GM11168 (cell line): ENCODE measurements around the gene ACTN4.

Source experiments
- in situ Hi-C: fragments of 300-500 bp; cut with MboI; formaldehyde crosslinking; loops from one replicate; pipeline ENCODE4 v1.12.0; 2022; ENCODE audit warnings: low sequenced_read_pairs; ENCODE audit not compliant: unreplicated experiment

The ACTN4 gene

DNA sequence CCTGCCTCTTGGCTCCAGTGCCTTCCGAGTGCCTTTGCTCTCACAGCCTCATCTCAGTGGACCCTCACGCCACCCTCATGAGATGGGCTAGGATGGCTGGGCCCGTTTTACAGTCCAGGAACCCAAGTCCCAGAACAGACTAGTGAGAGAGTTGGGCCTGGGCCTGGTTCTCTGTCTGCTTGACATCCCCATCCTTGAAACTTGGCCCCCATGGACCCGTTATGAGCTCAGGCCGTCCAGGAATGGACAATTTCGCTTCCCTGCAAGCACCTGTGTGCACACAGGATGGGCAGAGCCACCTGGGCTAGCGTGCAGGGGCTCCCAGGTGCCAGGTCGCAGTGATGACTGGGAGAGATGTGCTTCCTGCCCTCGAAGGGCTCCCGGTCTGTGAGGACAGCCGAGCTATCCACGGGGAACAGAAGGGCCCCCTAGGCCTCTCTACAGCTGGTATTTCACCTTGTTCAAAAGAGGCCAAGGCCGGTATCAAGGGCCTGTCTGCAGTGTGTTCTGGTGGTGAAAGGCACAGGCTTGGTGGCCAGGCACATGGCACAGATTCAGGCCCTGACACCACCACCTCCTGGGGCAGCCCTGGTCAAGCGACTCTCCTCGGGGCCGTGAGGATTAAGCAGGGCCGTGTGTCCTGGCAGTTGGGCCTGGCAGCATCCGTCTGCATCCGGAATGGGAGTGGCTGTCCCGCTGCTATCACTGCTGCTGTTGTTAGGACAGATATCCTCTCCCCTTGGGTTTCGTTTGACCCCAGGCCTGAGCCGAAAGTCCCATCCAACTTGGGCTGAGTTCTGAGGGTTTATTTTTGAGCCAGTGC, 58.0 kb downstream of the ACTN4 start:
- in situ Hi-C loops, result no loop called here

DNA sequence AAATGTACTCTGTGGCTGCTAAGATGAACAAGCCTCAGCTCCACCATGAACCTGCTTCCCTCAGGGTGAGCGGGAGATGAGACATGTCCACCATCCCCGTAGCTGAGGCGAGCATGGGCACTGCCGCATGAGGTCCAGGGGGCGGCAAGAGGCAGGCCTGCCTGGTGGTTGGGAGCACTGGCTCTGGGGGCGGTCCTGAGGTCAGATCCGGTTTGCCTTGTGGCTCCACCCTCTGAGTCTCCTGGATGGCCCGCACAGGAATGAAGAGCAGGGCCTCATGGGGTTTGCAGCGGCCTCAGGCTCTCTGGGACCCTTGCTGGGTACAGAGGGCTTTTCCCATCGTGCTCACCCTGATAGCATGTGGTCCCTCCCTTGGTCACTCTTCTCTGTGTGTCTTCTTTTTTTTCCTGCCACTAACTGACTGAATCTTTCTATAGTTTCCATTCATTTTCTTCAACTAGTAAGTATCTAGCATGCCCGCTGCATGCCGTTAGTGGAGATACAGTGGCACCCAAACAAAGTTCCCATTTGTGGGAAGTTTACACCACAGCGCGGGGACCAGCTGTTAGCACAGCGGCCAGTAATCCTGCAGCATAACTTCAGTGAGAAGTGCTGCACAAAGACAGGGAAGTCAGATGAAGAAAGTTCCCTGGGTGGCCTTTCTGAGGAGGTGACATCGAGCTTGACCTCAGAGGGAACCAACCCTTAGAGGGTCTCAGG, 59.5 kb downstream of the ACTN4 start:
- in situ Hi-C loops, result no loop called here

DNA sequence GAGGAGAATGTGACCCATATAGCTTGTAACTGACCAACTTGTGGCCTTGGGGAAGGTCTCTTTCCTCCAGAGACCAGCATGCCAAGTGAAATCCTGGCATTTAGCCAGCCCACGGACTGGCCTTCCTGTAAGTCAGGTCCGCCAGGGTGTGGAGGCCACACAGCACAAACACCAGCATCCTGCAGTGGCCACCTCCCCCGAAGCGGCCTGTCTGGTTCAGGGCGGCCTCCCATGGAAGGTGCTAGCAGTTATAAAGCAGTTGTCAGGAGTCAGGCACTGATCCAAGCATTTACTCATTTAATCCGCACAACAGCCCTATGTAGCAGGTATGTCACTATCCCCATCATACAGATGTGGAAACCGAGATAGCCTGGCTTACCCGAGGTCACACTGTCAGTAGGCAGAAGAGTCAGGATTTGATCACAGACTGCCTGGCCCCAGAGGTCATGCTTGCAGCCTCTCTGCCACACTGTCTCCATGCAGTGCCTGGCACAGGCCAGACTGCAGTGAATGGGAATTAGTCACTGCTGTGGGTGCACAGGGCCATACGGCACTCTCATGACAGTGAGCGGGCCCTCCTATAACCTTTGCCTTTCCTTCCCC, 60.2 kb downstream of the ACTN4 start:
- in situ Hi-C loops, result no loop called here

DNA sequence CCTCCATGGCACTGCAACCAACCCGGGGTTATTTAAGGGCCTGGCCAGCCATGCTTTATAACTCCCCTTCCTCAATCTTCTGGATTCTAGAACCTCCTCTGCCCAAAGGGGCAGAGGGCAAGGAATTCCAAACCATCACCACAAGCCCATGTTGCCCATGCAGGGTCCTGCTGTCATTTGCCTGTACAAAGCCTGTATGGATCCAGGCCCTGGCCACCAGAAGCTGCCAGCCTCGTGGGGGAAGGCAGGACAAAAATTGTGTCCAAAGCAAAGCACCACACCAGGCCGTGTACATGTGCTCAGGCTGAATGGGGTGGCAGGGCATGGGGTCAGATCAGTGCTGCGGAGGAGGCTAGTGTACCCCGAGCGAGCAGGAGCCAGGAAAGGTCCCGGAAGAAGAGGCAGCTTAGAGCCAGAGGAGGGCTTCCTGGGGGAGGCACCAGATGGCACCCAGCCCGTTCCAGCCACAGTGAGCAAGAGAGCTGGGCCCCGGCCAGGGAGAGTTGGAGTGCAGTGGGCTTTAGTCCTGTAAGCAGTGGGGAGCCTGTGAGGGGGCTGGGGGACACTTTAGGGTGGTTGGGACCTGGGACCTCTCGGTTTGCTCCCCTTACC, 61.1 kb downstream of the ACTN4 start:
- in situ Hi-C loops, result no loop called here

DNA sequence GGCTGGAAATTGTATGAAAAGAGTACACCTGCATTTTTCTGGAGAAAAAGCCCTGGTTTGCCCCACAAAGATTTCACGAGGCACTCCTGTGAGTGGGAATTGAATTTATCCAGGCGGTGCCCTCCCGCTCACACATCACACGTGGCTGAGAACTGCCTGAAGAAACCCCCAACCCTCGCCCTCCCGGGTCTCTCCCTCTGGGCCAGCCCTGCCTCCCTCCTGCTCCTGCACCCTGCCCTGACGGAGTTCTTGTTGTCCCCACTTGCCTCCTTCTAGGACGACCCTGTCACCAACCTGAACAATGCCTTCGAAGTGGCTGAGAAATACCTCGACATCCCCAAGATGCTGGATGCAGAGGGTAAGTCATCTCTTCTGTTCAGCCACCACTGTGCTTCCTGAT, 61.7 kb downstream of the ACTN4 start:
- in situ Hi-C loops, result no loop called here

DNA sequence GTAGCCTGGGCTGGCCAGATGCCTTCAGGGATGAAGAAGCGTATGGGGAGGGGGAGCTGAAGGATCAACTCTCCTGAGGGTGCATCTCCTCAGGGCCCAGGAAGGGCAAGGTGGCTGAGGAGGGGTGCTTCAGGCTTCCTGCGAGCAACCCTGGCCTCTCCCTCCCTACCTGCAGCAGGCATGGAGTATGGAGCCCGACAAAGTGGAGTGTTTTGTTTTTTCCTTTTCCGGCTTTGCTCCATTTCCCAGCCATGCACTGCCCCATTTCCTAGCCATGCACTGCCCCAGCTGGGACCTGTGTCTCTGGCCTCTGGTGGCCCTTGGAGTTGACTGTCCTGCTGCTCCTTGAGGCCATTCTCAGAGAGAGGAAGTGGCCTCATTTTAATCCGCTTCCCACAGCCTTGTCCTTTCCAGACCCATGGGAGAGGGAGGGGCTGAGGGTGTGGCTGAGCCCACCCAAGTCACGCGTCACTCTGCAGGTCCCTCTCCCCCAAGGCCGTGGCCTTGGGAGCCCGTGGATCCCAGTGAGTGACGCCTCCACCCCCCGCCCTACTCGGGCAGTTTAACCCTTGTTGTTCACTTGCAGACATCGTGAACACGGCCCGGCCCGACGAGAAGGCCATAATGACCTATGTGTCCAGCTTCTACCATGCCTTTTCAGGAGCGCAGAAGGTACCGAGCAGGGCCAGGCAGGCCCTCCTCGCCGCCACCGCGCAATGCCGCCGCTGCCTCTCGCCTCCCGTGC, 62.4 kb downstream of the ACTN4 start:
- in situ Hi-C loops, result no loop called here

DNA sequence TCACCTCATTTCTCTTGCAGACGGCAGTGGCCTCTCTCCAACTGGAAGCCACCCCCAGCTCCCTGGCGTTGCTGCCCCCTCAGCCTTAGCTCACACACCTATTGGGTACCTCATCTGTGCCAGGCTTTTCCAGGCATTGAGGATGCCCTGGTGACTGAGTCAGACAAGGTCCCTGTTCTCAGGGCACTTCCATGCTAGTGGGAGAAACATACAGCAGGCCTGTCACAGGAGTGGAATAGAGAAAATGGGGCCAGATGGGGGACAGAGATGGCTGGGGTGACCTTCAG, 62.9 kb downstream of the ACTN4 start:
- in situ Hi-C loops, result no loop called here

DNA sequence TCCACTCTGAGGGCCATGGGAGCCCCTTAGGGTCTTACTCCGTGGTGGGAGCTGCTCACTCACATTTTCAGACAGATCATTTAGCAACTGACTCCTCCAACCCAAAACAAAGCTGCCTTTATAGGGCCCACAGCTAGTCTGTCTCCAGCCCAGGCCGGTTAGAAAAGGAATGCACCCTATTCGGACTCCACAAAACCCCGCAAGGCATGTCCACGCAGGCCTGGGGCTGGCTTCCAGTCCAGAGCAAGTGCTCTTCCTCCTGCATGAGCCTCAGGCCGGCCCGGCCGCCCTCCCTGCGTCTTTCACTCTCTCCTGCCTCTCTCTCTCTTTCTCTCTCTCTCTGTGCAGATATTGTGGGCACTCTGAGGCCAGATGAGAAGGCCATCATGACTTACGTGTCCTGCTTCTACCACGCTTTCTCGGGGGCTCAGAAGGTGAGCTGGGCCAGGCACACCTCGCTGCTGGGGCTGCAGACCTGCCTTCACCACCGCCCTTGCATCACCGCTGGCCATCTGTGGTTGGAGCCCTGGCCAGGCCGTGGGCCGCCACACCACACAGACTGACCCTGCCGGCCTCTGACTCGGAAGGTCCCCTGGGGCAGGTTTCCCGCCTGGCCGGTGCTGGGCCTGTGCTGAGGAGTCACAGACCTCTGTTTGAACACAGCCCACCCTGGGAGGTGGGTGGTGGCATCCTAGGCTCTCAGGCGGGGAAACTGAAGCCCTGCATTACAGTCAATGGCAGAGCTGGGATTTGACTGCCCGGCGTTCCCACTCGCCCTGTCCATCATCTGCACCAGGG, 63.7 kb downstream of the ACTN4 start:
- in situ Hi-C loops, result no loop called here

DNA sequence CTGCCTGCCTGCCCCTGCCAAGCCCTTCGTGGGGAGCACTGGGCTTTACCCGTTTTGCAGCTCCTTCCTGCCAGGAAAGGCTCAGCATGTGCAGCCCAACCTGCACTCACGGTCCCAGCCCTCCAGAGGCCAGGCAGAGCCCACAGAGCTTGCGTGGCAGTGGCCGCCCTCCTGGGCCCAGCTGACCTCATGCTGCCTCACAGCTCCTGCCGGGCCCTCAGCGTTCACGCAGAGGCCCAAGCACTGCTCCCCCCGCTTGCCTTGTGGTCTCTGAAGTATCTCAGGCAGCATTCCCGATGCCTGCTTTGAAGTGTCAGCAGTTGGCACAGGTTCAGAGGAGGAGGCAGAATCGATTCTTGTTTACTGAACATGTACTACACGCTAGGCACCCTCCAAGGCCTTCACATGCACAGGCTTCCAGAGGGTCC, 64.3 kb downstream of the ACTN4 start:
- in situ Hi-C loops, result no loop called here

DNA sequence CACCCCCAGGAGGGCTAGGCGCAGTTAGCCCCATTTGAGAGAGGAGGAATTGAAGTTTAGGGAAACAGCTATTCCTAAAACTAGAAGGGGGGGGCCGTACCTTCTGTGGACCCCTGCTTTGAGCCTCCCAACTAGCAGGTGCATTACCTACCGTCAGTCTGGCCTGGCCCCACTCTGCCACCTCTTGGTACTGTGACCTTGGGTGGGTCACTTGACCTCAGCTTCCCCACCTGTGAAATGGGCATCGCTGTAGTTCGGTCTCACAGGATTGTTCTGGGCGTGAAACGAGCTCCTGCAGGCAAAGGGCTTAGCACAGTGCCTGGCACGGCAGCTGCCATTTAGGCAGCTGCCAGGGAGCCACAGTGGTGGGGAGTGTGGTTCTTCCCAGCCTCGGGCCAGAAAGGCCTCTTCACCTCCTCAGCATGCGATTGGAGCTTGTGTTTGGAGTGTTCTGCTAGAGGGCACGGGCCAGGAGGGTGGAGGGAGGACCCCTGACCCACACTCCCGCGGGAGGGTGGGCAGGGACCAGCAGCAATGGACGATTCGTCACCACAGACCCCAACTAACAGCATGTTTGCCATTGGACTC, 64.8 kb downstream of the ACTN4 start:
- in situ Hi-C loops, result no loop called here

DNA sequence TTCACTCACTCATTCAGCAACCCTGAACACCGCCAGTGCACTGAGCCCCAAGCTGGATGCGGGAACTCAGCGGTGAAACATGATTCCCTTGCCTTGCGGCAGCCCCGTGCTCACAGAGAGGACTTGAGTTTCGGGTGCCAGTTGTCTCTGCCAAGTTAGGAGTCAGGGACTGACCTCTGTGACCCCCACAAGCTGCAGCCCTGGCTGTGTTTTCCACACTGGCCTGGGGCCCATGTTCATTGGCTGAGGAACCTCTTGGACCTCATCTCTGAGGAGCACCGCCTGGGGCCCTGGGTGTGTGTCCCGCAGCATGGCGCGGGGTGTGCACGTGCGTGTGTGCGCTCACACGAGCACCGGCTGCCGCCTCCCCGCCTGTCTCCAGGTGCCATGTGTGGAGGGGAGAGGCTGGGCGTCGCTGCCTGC, 65.8 kb downstream of the ACTN4 start:
- in situ Hi-C loops, result no loop called here

DNA sequence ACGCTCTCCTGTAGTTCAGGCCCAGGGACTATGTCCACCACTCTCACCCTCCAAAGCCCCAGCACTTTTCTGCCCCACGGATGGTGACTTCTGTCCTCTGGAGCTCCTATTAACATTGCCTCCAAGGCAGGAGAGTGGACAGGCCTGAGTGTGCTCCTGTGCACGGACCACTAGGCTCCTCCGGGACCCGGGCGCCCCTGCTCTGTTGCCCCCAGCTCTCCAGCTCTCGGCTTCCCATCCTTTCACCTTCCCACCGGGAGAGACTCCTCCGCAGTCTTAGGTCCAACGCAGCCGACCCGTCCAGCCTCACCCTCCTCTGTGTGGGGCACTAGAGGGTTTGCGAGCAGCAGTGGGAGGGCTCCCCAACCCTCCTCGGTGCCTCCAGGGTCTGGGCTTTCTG, 66.4 kb downstream of the ACTN4 start:
- in situ Hi-C loops, result no loop called here

DNA sequence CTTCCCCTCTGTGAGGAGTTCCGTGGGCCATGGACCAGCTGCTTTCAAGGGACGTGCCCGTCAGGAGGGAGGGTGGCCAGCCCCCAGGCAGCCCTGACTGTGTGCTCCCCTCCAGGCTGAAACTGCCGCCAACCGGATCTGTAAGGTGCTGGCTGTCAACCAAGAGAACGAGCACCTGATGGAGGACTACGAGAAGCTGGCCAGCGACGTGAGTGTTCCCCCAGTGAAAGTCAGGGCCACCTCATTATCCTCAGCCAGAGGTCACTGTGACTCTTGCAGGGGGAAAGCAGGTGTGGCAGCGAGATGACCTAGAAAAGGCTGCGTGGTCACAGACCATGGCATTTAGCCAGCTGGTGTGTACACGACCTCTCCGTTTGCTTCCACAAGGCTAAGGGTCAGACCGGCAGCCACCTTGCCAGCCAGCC, 66.9 kb downstream of the ACTN4 start:
- in situ Hi-C loops, result no loop called here

DNA sequence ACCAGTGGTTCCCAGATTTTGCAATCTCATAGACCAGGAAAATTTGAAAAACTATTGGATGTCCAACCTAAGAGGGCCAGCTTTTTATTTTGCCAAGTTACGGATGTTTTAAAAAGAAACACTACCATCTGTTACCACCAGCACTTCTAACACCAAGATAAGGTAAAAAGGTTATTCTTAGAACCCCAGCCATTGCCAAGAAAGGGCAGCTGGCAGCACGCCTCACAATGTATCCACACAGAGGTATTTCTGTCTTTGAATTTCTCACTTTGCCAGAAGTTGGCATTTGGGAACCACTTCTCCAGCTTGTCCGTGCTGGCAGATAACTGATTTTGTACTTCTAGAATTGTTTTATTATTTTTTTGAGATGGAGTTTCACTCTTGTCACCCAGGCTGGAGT, 68.1 kb downstream of the ACTN4 start:
- in situ Hi-C loops, result no loop called here

DNA sequence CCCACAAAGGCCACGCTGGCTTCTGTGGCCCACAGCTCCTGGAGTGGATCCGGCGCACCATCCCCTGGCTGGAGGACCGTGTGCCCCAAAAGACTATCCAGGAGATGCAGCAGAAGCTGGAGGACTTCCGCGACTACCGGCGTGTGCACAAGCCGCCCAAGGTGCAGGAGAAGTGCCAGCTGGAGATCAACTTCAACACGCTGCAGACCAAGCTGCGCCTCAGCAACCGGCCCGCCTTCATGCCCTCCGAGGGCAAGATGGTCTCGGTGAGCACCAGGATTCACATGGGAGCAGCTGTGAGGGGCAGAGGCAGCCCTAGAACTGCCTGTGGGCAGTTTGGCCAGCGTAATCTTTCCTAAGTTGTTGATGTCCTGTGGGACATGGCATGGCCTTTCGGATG, 69.6 kb downstream of the ACTN4 start:
- in situ Hi-C loops, result no loop called here

DNA sequence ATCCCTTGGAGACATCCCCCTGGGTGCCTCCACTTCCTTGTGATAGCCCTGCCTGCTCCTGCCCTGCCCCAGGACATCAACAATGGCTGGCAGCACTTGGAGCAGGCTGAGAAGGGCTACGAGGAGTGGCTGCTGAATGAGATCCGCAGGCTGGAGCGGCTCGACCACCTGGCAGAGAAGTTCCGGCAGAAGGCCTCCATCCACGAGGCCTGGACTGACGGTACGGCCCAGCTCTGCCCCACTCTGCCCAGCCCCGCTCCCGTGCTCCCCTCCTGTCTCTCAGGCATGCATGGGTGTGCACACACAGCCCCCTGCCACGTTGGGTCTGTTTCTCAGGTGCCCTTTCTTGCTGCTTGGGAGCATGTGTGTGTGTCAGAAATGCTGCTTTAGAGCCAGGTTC, 70.4 kb downstream of the ACTN4 start:
- in situ Hi-C loops, result no loop called here

DNA sequence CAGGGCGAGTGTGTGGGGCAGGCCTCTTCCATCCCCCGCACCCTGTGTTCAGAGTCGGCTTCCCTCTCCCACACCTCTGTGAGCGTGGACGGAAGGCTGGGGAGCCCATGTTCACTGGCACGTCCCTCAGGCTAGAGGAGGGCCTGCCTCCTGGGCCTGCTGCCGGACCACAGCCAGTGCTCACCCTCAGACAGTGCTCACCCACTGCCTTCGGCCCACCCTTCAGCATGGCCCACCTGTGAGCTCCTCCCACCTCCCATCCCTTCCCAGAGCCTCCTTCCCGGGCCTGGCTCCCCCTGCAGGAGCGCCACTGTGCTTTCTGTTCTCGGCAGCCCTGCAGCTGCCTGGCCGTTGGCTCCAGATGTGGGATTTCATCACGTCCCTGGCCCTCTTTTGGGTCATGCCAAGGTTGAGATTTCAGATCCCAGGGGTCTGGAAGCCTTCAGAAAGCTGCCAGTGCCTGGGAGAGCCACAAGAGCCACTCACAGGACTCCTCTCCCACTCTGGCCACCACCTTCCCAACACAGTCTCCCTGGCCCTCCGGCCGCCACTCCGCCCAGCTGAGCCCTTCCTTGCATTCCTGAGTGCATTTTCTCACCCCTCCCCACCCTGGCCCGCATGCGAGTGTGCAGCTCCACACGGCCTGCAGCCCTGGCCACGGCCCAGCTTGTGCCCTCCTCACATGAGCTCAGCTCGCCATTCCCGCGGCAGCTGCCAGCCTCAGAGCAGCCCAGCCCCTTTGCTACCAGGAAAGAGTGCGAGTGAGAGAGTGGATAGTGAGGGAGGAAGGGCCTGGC, 71.5 kb downstream of the ACTN4 start:
- in situ Hi-C loops, result no loop called here

DNA sequence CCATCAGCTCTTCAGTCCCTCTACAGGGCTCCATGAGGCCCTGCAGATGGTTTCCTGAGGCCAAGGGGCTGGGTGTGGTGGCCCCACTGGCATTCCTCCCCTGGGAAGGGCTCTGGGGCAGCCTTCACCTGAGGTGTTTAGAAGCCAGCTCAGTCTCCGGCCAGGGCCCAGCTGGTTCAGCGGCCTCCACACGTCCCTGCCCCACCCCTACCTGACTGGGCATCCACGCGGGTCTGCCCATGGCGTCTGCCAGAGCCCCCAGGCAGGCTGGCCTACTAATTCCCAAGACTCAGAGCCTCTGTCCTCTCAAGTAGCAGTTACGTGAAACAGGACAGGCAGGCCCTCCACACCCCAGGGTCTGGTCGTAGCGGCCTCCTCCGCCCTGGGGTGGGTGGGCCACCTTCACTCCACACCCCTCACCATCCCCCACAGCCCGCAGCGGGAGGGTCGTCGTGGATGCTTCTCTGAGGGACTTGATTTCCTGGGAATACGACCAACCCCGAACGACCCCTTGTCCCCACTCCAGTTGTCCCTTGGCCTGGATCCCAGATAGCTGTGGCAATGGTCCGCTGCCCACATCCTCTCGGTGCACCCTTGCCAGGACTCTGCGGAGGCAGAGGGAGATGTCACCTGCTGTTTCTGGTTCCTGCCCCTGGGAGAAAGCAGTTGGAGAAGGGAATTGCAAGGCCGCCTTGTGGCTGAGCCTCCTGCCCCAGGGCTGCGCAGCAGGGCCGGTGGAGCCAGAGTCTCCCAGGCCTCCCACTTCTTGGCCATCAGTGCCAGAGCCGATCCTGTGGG, 72.5 kb downstream of the ACTN4 start:
- in situ Hi-C loops, result no loop called here
